SK-N-SH (cell line): Measurements from ENCODE around the gene GPATCH4. TPM values are rescaled to one million over a fixed set of nuclear protein-coding genes. Genes with fewer than 3 reads are reported as not detected.

Experiments used
- CTCF ChIA-PET: fragments of 300-600, 350-600 bp; formaldehyde crosslinking; extraction: SDS; loops from one replicate; lab custom pipeline; 2021; lab: Yijun Ruan, JAX
- POLR2A ChIA-PET: fragments of 350-600 bp; sonication (Branson Sonifier 250); formaldehyde crosslinking; extraction: SDS; loops from one replicate; lab custom pipeline; 2020; ENCODE audit warnings: antibody characterized with exemption, inconsistent platforms; lab: Yijun Ruan, JAX
- DNase-seq: peaks from one replicate; pipeline ENCODE4 v3.0.0; 2012
- H2AFZ ChIP-seq: fragments of 200-600 bp; sonication (generic); 2 replicates; pipeline ENCODE4 v1.8.1; 2016; ENCODE audit warnings: antibody characterized with exemption, mild to moderate bottlenecking, low read depth
- H3F3A ChIP-seq: fragments of 200-600 bp; sonication (generic); replicated peaks from 2 replicates; pipeline ENCODE3; 2016; ENCODE audit warnings: antibody characterized with exemption, mild to moderate bottlenecking; ENCODE audit not compliant: insufficient read depth
- H3K27ac ChIP-seq, 2 experiments: fragments of 200-500 bp in 1 of 2; fragments of 200-600 bp in 1 of 2; sonication (Bioruptor generic) in 1 of 2; sonication (generic), shearing (Covaris generic) in 1 of 2; 2 replicates each; pipeline versions ENCODE4 v1.5.1 to v1.6.1; 2014 to 2016; ENCODE audit warnings: low read depth in 2 of 2, inconsistent platforms in 1 of 2, low read length in 1 of 2, mild to moderate bottlenecking in 1 of 2, mixed read lengths in 1 of 2
- H3K27me3 ChIP-seq: fragments of 200-600 bp; sonication (generic), shearing (Covaris generic); 2 replicates; pipeline ENCODE4 v1.6.1; 2016; ENCODE audit warnings: mixed run types; ENCODE audit not compliant: insufficient read depth
- H3K36me3 ChIP-seq, 2 experiments: fragments of 200-500 bp in 1 of 2; fragments of 200-600 bp in 1 of 2; sonication (Bioruptor generic) in 1 of 2; sonication (generic) in 1 of 2; replicated peaks in 1 of 2; 2 replicates each; pipeline versions ENCODE3 to v1.5.1; 2014 to 2016; ENCODE audit warnings: low read length in 1 of 2, mild to moderate bottlenecking in 1 of 2; ENCODE audit not compliant: insufficient read depth in 2 of 2, control insufficient read depth in 1 of 2
- H3K4me1 ChIP-seq, 2 experiments: fragments of 200-500 bp in 1 of 2; fragments of 200-600 bp in 1 of 2; sonication (Bioruptor generic) in 1 of 2; sonication (generic), shearing (Covaris generic) in 1 of 2; 2 replicates each; pipeline versions ENCODE4 v1.5.1 to v1.6.1; 2014 to 2016; ENCODE audit warnings: low read depth in 1 of 2, low read length in 1 of 2, mixed run types in 1 of 2; ENCODE audit not compliant: insufficient read depth in 2 of 2, control insufficient read depth in 1 of 2
- H3K4me2 ChIP-seq: fragments of 200-600 bp; sonication (generic), shearing (Covaris generic); 2 replicates; pipeline ENCODE4 v1.6.1; 2017; ENCODE audit warnings: mixed run types
- H3K4me3 ChIP-seq, 2 experiments: fragments of 200-500 bp in 1 of 2; fragments of 200-600 bp in 1 of 2; sonication (Bioruptor generic) in 1 of 2; sonication (generic), shearing (Covaris generic) in 1 of 2; 2 replicates each; pipeline versions ENCODE4 v1.5.1 to v1.8.1; 2014 to 2016; ENCODE audit warnings: low read depth in 2 of 2, inconsistent platforms in 1 of 2, low read length in 1 of 2, mild to moderate bottlenecking in 1 of 2, mixed read lengths in 1 of 2, moderate library complexity in 1 of 2
- H3K79me2 ChIP-seq: fragments of 200-600 bp; sonication (generic); 2 replicates; pipeline ENCODE4 v1.8.1; 2017; ENCODE audit warnings: mild to moderate bottlenecking; ENCODE audit not compliant: insufficient read depth
- H3K9ac ChIP-seq: fragments of 200-600 bp; sonication (generic); 2 replicates; pipeline ENCODE4 v1.6.1; 2017; ENCODE audit warnings: mixed run types
- H3K9me2 ChIP-seq: fragments of 200-600 bp; sonication (generic); 2 replicates; pipeline ENCODE4 v1.6.1; 2017; ENCODE audit warnings: mixed run types
- H3K9me3 ChIP-seq: fragments of 200-600 bp; sonication (generic); 2 replicates; pipeline ENCODE4 v1.6.1; 2017; ENCODE audit warnings: mixed run types, mild to moderate bottlenecking, moderate library complexity
- H4K20me1 ChIP-seq: fragments of 200-600 bp; sonication (generic); 2 replicates; pipeline ENCODE4 v1.6.1; 2017; ENCODE audit warnings: mild to moderate bottlenecking, mixed run types; ENCODE audit not compliant: insufficient read depth
- CTCF ChIP-seq: fragments of 200-600 bp; sonication (generic); IDR thresholded peaks from 2 replicates; pipeline ENCODE4 v1.6.1; 2017; ENCODE audit warnings: antibody characterized with exemption, mild to moderate bottlenecking, moderate library complexity
- ELF1 ChIP-seq: IDR thresholded peaks from 2 replicates; pipeline ENCODE4 v1.4.0; 2012
- EP300 ChIP-seq, 2 experiments: IDR thresholded peaks; 2 replicates each; pipeline versions ENCODE4 v1.4.0 to v1.6.1; 2012; ENCODE audit warnings: borderline replicate concordance in 1 of 2, low read depth in 1 of 2, low read length in 1 of 2
- EZH2phosphoT487 ChIP-seq: fragments of 200-600 bp; sonication (generic); IDR thresholded peaks from 2 replicates; pipeline ENCODE4 v1.6.1; 2017; ENCODE audit warnings: low read depth, mixed run types, mild to moderate bottlenecking, antibody characterized with exemption, moderate library complexity, borderline replicate concordance
- FOSL2 ChIP-seq: IDR thresholded peaks from 2 replicates; pipeline ENCODE4 v1.4.0; 2012; ENCODE audit warnings: low read depth, mild to moderate bottlenecking, moderate library complexity, borderline replicate concordance
- GATA2 ChIP-seq: sonication (generic); formaldehyde crosslinking; IDR thresholded peaks from 2 replicates; pipeline ENCODE4 v1.5.0; 2020; ENCODE audit warnings: mild to moderate bottlenecking, missing genetic modification reagents
- MEF2A ChIP-seq: IDR thresholded peaks from 2 replicates; pipeline ENCODE4 v1.4.0; 2012; ENCODE audit warnings: low read depth, borderline replicate concordance
- MXI1 ChIP-seq: IDR thresholded peaks from 2 replicates; pipeline ENCODE4 v1.6.1; 2012; ENCODE audit warnings: mild to moderate bottlenecking, low read depth, low read length, improper control_type of control experiment
- NFIC ChIP-seq: IDR thresholded peaks from 2 replicates; pipeline ENCODE4 v1.4.0; 2012; ENCODE audit warnings: borderline replicate concordance
- PBX3 ChIP-seq: IDR thresholded peaks from 2 replicates; pipeline ENCODE4; 2012
- POLR2AphosphoS5 ChIP-seq: IDR thresholded peaks from 2 replicates; pipeline ENCODE4 v1.6.1; 2012; ENCODE audit warnings: low read depth, low read length
- RAD21 ChIP-seq: IDR thresholded peaks from 2 replicates; pipeline ENCODE4 v1.6.1; 2012; ENCODE audit warnings: mild to moderate bottlenecking, low read length
- RFX5 ChIP-seq: IDR thresholded peaks from 2 replicates; pipeline ENCODE4 v1.6.1; 2012; ENCODE audit warnings: mild to moderate bottlenecking, improper control_type of control experiment, low read length
- SIN3A ChIP-seq: IDR thresholded peaks from 2 replicates; pipeline ENCODE4 v1.6.1; 2012; ENCODE audit warnings: low read depth, mild to moderate bottlenecking, low read length, moderate library complexity, borderline replicate concordance
- USF1 ChIP-seq: IDR thresholded peaks from 2 replicates; pipeline ENCODE4 v1.4.0; 2012; ENCODE audit warnings: low read depth, borderline replicate concordance
- USF2 ChIP-seq: fragments of 150-350 bp; IDR thresholded peaks from 2 replicates; pipeline ENCODE4 v1.6.1; 2017; ENCODE audit warnings: antibody characterized with exemption, low read length, low read depth, borderline replicate concordance
- ZBTB33 ChIP-seq: IDR thresholded peaks from 2 replicates; pipeline ENCODE4 v1.4.0; 2012; ENCODE audit warnings: low read depth, borderline replicate concordance
- WGBS: methylation state at CpG from one replicate; pipeline ENCODE4 v1.1.6; 2017; ENCODE audit warnings: low lambda C conversion rate; 5-methylcytosine and 5-hydroxymethylcytosine counted together
- polyA plus RNA-seq, 3 experiments: library from polyadenylated mRNA; depleted of rRNA; stranded (reverse); fragments of >200 nt; gene quantifications; 2 replicates each; pipeline ENCODE4 v1.2.3, GENCODE V29; 2012

GPATCH4 gene
- polyA plus RNA-seq, 1 of the 3 experiments (the other 2 are of a cell fraction): 36.6 TPM

GRCh38 chr1:156623946-156624813, 22.9 kb upstream of the GPATCH4 start:
- no peak overlapping the region for H3K27ac ChIP-seq
- H3K27me3 ChIP-seq: peaks cover 29% of the 10 kb centered on the region
- POLR2A ChIA-PET: interaction anchor here (0.6 to 1.6 kb wide), 3 partner anchors 25 to 342 kb away, joined by 3 to 9 read pairs (median 3); partner anchors contain the start of gene SMG5
- no peaks in the 10 kb centered on the region for H3K79me2 ChIP-seq
- H3K9me2 ChIP-seq: no peaks in the 10 kb centered on the region
- no peaks in the 10 kb centered on the region for H3K36me3 ChIP-seq
- peak overlapping the region; percentile 71 for H3K4me2 ChIP-seq
- H3K9ac ChIP-seq: no peak overlapping the region
- TF ChIP-seq MEF2A: no peak
- 0 out of 2 replicates have a peak, but pooled peaks have one; percentile 8 for TF ChIP-seq RAD21
- peak; percentile 54 for TF ChIP-seq CTCF
- TF ChIP-seq FOSL2: no peak
- TF ChIP-seq NFIC: no peak
- no peaks in the 10 kb centered on the region for H4K20me1 ChIP-seq
- peak; percentile 87 for DNase-seq
- 16% methylated on average over 22 of the region's 87 CpGs for WGBS
- CTCF ChIA-PET: interaction anchor here (0.6 to 18.0 kb wide), 33 partner anchors 10 to 271 kb away, joined by 3 to 643 read pairs (median 5); partner anchors contain the start of genes BCAN, CRABP2, GPATCH4 and IQGAP3
- peaks cover 12% of the 10 kb centered on the region for H3F3A ChIP-seq
- H3K4me3 ChIP-seq: peak overlapping the region; percentile 39 to 57; a peak in 3 of 4 replicates
- H3K9me3 ChIP-seq: no peaks in the 10 kb centered on the region
- H3K4me1 ChIP-seq: peaks cover 0 to 13% of the 10 kb centered on the region in 2 experiments; a peak in 1 of 4 replicates
- H2AFZ ChIP-seq: peak overlapping the region; percentile 85

GRCh38 chr1:156622581-156623297, 21.5 kb upstream of the GPATCH4 start:
- Histone ChIP-seq H3K36me3 (no peaks in the 10 kb centered on the region), H3K27me3 (peaks cover 29% of the 10 kb centered on the region), H4K20me1 (no peaks in the 10 kb centered on the region), H3K9me3 (no peaks in the 10 kb centered on the region), H3K4me2 (no peak overlapping the region), H3F3A (peaks cover 14% of the 10 kb centered on the region), H3K79me2 (no peaks in the 10 kb centered on the region), H3K4me1 (peaks cover 0 to 13% of the 10 kb centered on the region in 2 experiments; a peak in 1 of 4 replicates), H3K4me3 (no peak overlapping the region), H2AFZ (no peak overlapping the region), H3K9ac (no peak overlapping the region), H3K27ac (no peak overlapping the region), H3K9me2 (no peaks in the 10 kb centered on the region)
- POLR2A ChIA-PET: no interaction called here
- CTCF ChIA-PET: interaction anchor here (0.8 to 18.0 kb wide), 10 partner anchors 8 to 104 kb away, joined by 3 to 643 read pairs (median 38); partner anchors contain the start of genes BCAN, ISG20L2, METTL25B and NAXE
- no peak for DNase-seq
- WGBS: 84% methylated on average over 6 of the region's 6 CpGs
- TF ChIP-seq GATA2 (CRISPR knock-in tag) (no peak), POLR2AphosphoS5 (no peak), USF1 (no peak), MXI1 (no peak), USF2 (no peak), RFX5 (no peak), PBX3 (no peak), EZH2phosphoT487 (no peak), ELF1 (no peak), NFIC (no peak), EP300 (IDR thresholded peaks at IDR 0.05; ENCODE audit: borderline replicate concordance in 1 of 2, low read depth in 1 of 2, low read length in 1 of 2) (no peak), ZBTB33 (no peak), SIN3A (no peak)
